HCT116 (cell line): ENCODE measurements around the gene IFNL3. TPM values are rescaled to one million over a fixed set of nuclear protein-coding genes. Genes with fewer than 3 reads are reported as not detected.

ENCODE experiments used
- ATAC-seq: fragments of 200-7000 bp; cut with Tn5 transposase; 2 replicates; pipeline ENCODE4 v1.9.1; 2020; ENCODE audit warnings: mild to moderate bottlenecking, moderate library complexity
- BruUV-seq: library from RNA; stranded (reverse); fragments of 400-500 nt; replicated peaks from 2 replicates; lab custom pipeline; 2021; lab: Mats Ljungman, UMichigan
- CTCF ChIA-PET: fragments of 300-600 bp; sonication (Branson Sonifier 250); formaldehyde crosslinking; loops from one replicate; lab custom pipeline; 2021; ENCODE audit warnings: antibody characterized with exemption; lab: Charles Lee
- POLR2A ChIA-PET: fragments of 300-600, 350-600 bp; sonication (Branson Sonifier 250); formaldehyde crosslinking; loops from one replicate; lab custom pipeline; 2021; ENCODE audit warnings: antibody characterized with exemption; lab: Charles Lee
- RAD21 ChIA-PET, 2 experiments: fragments of 300-600 bp; sonication (Branson Sonifier 250); formaldehyde crosslinking; loops; one replicate each; lab custom pipeline; 2023; ENCODE audit warnings: low total read pairs in 2 of 2; ENCODE audit not compliant: uncharacterized antibody in 2 of 2, unreplicated experiment in 2 of 2, low non-redundant PET in 1 of 2; lab: Charles Lee
- DNase-seq: peaks from one replicate; pipeline ENCODE4 v3.0.0-alpha.2; 2010; ENCODE audit warnings: low read depth, low spot score
- H2AFZ ChIP-seq: fragments of 200-600 bp; shearing (Covaris generic), sonication (generic); 2 replicates; pipeline ENCODE4 v1.6.1; 2017; ENCODE audit warnings: low read depth, mixed run types, mixed read lengths, antibody characterized with exemption, low read length; ENCODE audit not compliant: poor library complexity, severe bottlenecking
- H3K27ac ChIP-seq: 2 replicates; pipeline ENCODE4 v1.5.1; 2012; ENCODE audit warnings: low read depth, low read length
- H3K27me3 ChIP-seq: fragments of 200-600 bp; sonication (generic); 2 replicates; pipeline ENCODE4 v1.6.1; 2016; ENCODE audit warnings: mixed run types, low read length, mixed read lengths; ENCODE audit not compliant: insufficient read depth
- H3K36me3 ChIP-seq, 2 experiments: fragments of 200-500 bp in 1 of 2; fragments of 200-600 bp in 1 of 2; sonication (Bioruptor generic) in 1 of 2; sonication (generic) in 1 of 2; 2 replicates each; pipeline versions ENCODE4 v1.5.1 to v1.6.1; 2014 to 2016; ENCODE audit warnings: low read length in 2 of 2, inconsistent platforms in 1 of 2, mixed read lengths in 1 of 2, mixed run types in 1 of 2; ENCODE audit not compliant: insufficient read depth in 2 of 2, control insufficient read depth in 1 of 2
- H3K4me1 ChIP-seq, 2 experiments: fragments of 200-600 bp in 1 of 2; sonication (generic) in 1 of 2; 2 replicates each; pipeline versions ENCODE4 v1.5.1 to v1.6.1; 2012 to 2017; ENCODE audit warnings: low read length in 2 of 2, inconsistent platforms in 1 of 2, mild to moderate bottlenecking in 1 of 2, mixed read lengths in 1 of 2, mixed run types in 1 of 2, moderate library complexity in 1 of 2; ENCODE audit not compliant: insufficient read depth in 2 of 2, control insufficient read depth in 1 of 2
- H3K4me2 ChIP-seq: fragments of 200-600 bp; sonication (generic); 2 replicates; pipeline ENCODE4 v1.6.1; 2017; ENCODE audit warnings: mixed run types, low read length, mixed read lengths
- H3K4me3 ChIP-seq, 2 experiments: fragments of 200-600 bp in 1 of 2; sonication (generic) in 1 of 2; replicated peaks in 1 of 2; 2 replicates each; pipeline ENCODE4 v1.5.1; 2011 to 2016; ENCODE audit warnings: low read length in 2 of 2, control low read depth in 1 of 2, low read depth in 1 of 2, mild to moderate bottlenecking in 1 of 2, mixed read lengths in 1 of 2, mixed run types in 1 of 2
- H3K79me2 ChIP-seq: fragments of 200-600 bp; sonication (generic); 2 replicates; pipeline ENCODE4 v1.6.1; 2017; ENCODE audit warnings: mild to moderate bottlenecking, mixed run types, low read length, moderate library complexity, mixed read lengths; ENCODE audit not compliant: insufficient read depth
- H3K9ac ChIP-seq: fragments of 200-600 bp; sonication (generic); 2 replicates; pipeline ENCODE4 v1.6.1; 2016; ENCODE audit warnings: low read length, mixed read lengths
- H3K9me2 ChIP-seq: fragments of 200-600 bp; sonication (generic), shearing (Covaris generic); 2 replicates; pipeline ENCODE4 v1.6.1; 2017; ENCODE audit warnings: mixed run types, mild to moderate bottlenecking, moderate library complexity; ENCODE audit not compliant: insufficient read depth
- H3K9me3 ChIP-seq, 2 experiments: fragments of 200-500 bp in 1 of 2; fragments of 200-600 bp in 1 of 2; sonication (Bioruptor generic) in 1 of 2; sonication (generic) in 1 of 2; 2 replicates each; pipeline ENCODE4 v1.6.1; 2014 to 2017; ENCODE audit warnings: low read length in 2 of 2, mixed read lengths in 2 of 2, inconsistent platforms in 1 of 2, low read depth in 1 of 2, mild to moderate bottlenecking in 1 of 2, mixed run types in 1 of 2, moderate library complexity in 1 of 2; ENCODE audit not compliant: control insufficient read depth in 1 of 2, insufficient read depth in 1 of 2
- H4K20me1 ChIP-seq: fragments of 200-600 bp; sonication (generic), shearing (Covaris generic); 2 replicates; pipeline ENCODE4 v1.6.1; 2017; ENCODE audit warnings: mixed run types, mild to moderate bottlenecking, moderate library complexity; ENCODE audit not compliant: insufficient read depth
- ATF3 ChIP-seq: IDR thresholded peaks from 2 replicates; pipeline ENCODE4 v1.6.1; 2012
- CBX3 ChIP-seq: IDR thresholded peaks from 2 replicates; pipeline ENCODE4 v1.6.1; 2012; ENCODE audit warnings: low read depth
- CTCF ChIP-seq, 3 experiments: fragments of 200-600 bp in 1 of 3; sonication (generic) in 1 of 3; IDR thresholded peaks in 2 of 3; conservative IDR thresholded peaks in 1 of 3; 2 replicates each; pipeline ENCODE4 v1.5.1; 2012 to 2017; ENCODE audit warnings: low read depth in 2 of 3, low read length in 2 of 3, antibody characterized with exemption in 1 of 3, borderline replicate concordance in 1 of 3, control low read depth in 1 of 3, mild to moderate bottlenecking in 1 of 3, mixed read lengths in 1 of 3, mixed run types in 1 of 3, moderate library complexity in 1 of 3; ENCODE audit not compliant: insufficient read depth in 1 of 3
- EGR1 ChIP-seq: IDR thresholded peaks from 2 replicates; pipeline ENCODE4 v1.6.1; 2012; ENCODE audit warnings: low read depth
- ELF1 ChIP-seq: IDR thresholded peaks from 2 replicates; pipeline ENCODE4 v1.6.1; 2012; ENCODE audit warnings: low read depth, borderline replicate concordance
- EZH2 ChIP-seq: fragments of 200-600 bp; sonication (generic); IDR thresholded peaks from 2 replicates; pipeline ENCODE4 v1.6.1; 2017; ENCODE audit warnings: antibody characterized with exemption, mixed run types
- EZH2phosphoT487 ChIP-seq: fragments of 200-600 bp; IDR thresholded peaks from 2 replicates; pipeline ENCODE4 v1.6.1; 2018; ENCODE audit warnings: antibody characterized with exemption, borderline replicate concordance
- FOSL1 ChIP-seq: IDR thresholded peaks from 2 replicates; pipeline ENCODE4 v1.6.1; 2012; ENCODE audit warnings: low read depth
- POLR2A ChIP-seq: IDR thresholded peaks from 2 replicates; pipeline ENCODE4 v1.7.0; 2011; ENCODE audit warnings: borderline replicate concordance; ENCODE audit not compliant: insufficient read depth, insufficient read length; ENCODE audit errors: extremely low read depth
- POLR2AphosphoS5 ChIP-seq: IDR thresholded peaks from 2 replicates; pipeline ENCODE4 v1.6.1; 2011; ENCODE audit warnings: mild to moderate bottlenecking, low read depth, low read length, moderate library complexity
- RAD21 ChIP-seq: IDR thresholded peaks from 2 replicates; pipeline ENCODE4 v1.6.1; 2012; ENCODE audit warnings: low read depth, mild to moderate bottlenecking
- SIN3A ChIP-seq: IDR thresholded peaks from 2 replicates; pipeline ENCODE4 v1.6.1; 2012; ENCODE audit warnings: low read depth
- SP1 ChIP-seq: IDR thresholded peaks from 2 replicates; pipeline ENCODE4 v1.6.1; 2012; ENCODE audit warnings: low read depth
- SRF ChIP-seq: IDR thresholded peaks from 2 replicates; pipeline ENCODE4 v1.6.1; 2012; ENCODE audit warnings: low read depth
- ZBTB33 ChIP-seq: IDR thresholded peaks from 2 replicates; pipeline ENCODE4 v1.6.1; 2011; ENCODE audit warnings: mild to moderate bottlenecking, low read length, moderate library complexity; ENCODE audit not compliant: insufficient replicate concordance; ENCODE audit errors: extremely low read depth
- ZFX ChIP-seq: fragments of 450-650 bp; IDR thresholded peaks from 2 replicates; pipeline ENCODE4 v1.6.1; 2017
- ZNF274 ChIP-seq: fragments of 200-500 bp; sonication (Bioruptor generic); IDR thresholded peaks from 2 replicates; pipeline ENCODE4 v1.6.1; 2014; ENCODE audit warnings: mild to moderate bottlenecking, low read depth, low read length, inconsistent platforms
- intact Hi-C: fragments of 100-400 bp; cut with micrococcal nuclease; formaldehyde crosslinking; loops from 2 replicates; pipeline ENCODE4 v1.10.0; 2022
- total RNA-seq: library from RNA; stranded (reverse); gene quantifications from one replicate; pipeline ENCODE4 v1.2.1, GENCODE V29; 2021; ENCODE audit not compliant: unreplicated experiment
- TF ChIP-seq, protein P1 (sequence below): IDR thresholded peaks from 2 replicates; pipeline ENCODE4 v1.6.1; 2012
- TF ChIP-seq, protein P2 (sequence below): IDR thresholded peaks from 2 replicates; pipeline ENCODE4 v1.6.1; 2012; ENCODE audit warnings: low read depth

The IFNL3 gene
- total RNA-seq, 1 experiment from 2014 or later: not detected

DNA sequence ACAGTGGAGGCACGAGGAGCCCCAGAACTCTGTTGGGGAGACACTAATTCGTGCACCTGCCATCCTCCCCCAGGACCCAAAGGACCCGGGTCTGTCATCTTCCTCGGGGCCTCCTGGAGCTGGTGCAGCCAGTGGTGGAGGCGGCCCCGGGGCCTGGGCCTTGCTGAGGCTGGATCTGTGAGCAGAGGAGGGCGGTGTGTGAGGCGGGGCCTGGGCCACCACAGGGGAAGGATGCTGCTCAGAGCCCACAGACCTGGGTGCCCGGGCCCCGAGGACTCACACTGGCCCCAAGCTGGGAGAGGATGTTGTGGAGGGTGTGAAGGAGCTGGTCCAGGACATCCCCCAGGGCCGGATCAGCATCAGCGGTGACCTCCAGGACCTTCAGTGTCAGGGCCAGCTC, 8.3 kb downstream of the IFNL3 start:
- no TSS peak for BruUV-seq
- ChIA-PET RAD21 (interaction anchor here in 1 of 2 experiments (0.6 kb wide), 1 partner anchor 24 kb away, joined by 3 read pairs; no protein-coding TSS in a partner anchor), CTCF (no interaction called here), POLR2A (no interaction called here)
- no peak overlapping the region for H3K9ac ChIP-seq
- no peak overlapping the region for H2AFZ ChIP-seq
- H3K4me1 ChIP-seq: peaks cover 9 to 11% of the 10 kb centered on the region in 2 experiments; a peak in 3 of 4 replicates
- H3K9me3 ChIP-seq: no peaks in the 10 kb centered on the region
- no peak overlapping the region for H3K4me2 ChIP-seq
- H3K27me3 ChIP-seq: no peaks in the 10 kb centered on the region
- intact Hi-C loops: no loop called here
- no peak overlapping the region for H3K27ac ChIP-seq
- no peaks in the 10 kb centered on the region for H4K20me1 ChIP-seq
- no peaks in the 10 kb centered on the region for H3K9me2 ChIP-seq
- H3K79me2 ChIP-seq: no peaks in the 10 kb centered on the region
- TF ChIP-seq, protein P1, sequence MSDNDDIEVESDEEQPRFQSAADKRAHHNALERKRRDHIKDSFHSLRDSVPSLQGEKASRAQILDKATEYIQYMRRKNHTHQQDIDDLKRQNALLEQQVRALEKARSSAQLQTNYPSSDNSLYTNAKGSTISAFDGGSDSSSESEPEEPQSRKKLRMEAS: no peak
- TF ChIP-seq EZH2 (no peak), FOSL1 (no peak), CTCF (IDR thresholded peaks at IDR 0.05 in 2 of 3, conservative IDR thresholded peaks at IDR 0.05 in 1 of 3; ENCODE audit: borderline replicate concordance in 1 of 3, insufficient read depth in 1 of 3, low read depth in 2 of 3, low read length in 2 of 3) (no peak), POLR2AphosphoS5 (no peak), EZH2phosphoT487 (no peak), ZNF274 (no peak), RAD21 (no peak), SIN3A (no peak), POLR2A (no peak), ZFX (no peak), SP1 (no peak), CBX3 (no peak), EGR1 (no peak), ATF3 (no peak), ZBTB33 (no peak), ELF1 (no peak), SRF (no peak)
- TF ChIP-seq, protein P2, sequence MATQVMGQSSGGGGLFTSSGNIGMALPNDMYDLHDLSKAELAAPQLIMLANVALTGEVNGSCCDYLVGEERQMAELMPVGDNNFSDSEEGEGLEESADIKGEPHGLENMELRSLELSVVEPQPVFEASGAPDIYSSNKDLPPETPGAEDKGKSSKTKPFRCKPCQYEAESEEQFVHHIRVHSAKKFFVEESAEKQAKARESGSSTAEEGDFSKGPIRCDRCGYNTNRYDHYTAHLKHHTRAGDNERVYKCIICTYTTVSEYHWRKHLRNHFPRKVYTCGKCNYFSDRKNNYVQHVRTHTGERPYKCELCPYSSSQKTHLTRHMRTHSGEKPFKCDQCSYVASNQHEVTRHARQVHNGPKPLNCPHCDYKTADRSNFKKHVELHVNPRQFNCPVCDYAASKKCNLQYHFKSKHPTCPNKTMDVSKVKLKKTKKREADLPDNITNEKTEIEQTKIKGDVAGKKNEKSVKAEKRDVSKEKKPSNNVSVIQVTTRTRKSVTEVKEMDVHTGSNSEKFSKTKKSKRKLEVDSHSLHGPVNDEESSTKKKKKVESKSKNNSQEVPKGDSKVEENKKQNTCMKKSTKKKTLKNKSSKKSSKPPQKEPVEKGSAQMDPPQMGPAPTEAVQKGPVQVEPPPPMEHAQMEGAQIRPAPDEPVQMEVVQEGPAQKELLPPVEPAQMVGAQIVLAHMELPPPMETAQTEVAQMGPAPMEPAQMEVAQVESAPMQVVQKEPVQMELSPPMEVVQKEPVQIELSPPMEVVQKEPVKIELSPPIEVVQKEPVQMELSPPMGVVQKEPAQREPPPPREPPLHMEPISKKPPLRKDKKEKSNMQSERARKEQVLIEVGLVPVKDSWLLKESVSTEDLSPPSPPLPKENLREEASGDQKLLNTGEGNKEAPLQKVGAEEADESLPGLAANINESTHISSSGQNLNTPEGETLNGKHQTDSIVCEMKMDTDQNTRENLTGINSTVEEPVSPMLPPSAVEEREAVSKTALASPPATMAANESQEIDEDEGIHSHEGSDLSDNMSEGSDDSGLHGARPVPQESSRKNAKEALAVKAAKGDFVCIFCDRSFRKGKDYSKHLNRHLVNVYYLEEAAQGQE: no peak
- no peak for DNase-seq
- H3K36me3 ChIP-seq: no peaks in the 10 kb centered on the region
- no peak for ATAC-seq
- H3K4me3 ChIP-seq: no peak overlapping the region
